ENCODE measurements around the gene UNC5B. TPM values are rescaled to one million over a fixed set of nuclear protein-coding genes. Genes with fewer than 3 reads are reported as not detected.

Gene UNC5B
- total and polyA plus RNA-seq, 11 donors = 4.8 to 22.8 (median 10.1) TPM

DNA sequence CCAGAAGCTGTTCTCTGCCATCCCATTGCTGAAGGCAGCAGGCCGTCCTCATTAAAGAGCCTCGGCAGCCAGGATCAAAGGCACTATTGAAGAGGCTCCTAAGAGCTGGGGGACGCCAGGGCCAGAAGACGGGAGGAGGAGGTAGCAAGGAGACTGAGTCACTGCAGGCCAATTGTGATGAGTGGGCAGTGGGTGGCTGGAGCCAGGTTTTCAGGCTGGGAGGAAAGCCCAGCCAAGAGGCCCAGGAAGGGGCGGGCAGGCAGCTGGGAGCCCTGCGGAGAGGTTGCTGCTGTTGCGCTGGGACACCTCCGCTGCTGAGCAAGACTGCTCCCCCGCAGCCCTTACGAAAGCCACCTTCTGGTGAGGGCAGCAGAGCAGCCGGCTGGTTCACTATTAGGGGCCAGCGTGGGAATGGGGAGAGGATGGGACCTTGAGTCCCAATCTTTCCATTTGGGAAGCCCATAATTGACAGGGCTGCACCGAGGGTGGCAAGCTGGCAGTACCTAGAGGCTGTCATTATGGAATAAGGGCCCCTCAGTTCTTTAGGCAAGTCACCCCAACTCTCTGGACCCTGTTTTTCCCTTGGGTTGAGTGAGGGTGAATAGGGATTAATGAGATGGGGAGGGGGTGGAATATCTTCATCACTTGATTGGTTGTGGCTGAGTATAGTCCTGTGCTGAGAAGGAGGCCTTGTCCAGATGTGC is 48.4 kb downstream of the UNC5B start:
- H3K4me3 ChIP-seq = peak overlapping the region in 2 of 12 donors; percentile 6 to 21
- H3K4me1 ChIP-seq = peaks cover 15 to 98% (median 81%) of the 10 kb centered on the region in 12 donors
- H3K36me3 ChIP-seq = no peaks in the 10 kb centered on the region
- intact Hi-C loops (cut with DNase I) = loop anchor here in 4 of 10 donors (5.0 to 10.0 kb wide), 3 partner anchors 48 to 196 kb away; partner anchors contain the start of gene UNC5B (in 1 of the 4)
- DNase-seq (peak in 4 of 5 donors; percentile 62 to 83 (median 74)), ATAC-seq (peak; percentile 42 to 73 (median 60))
- 37 to 64% (median 51%) methylated on average over 6 to 13 of the region's 13 CpGs for WGBS, 4 donors
- H3K27ac ChIP-seq = peak overlapping the region; percentile 15 to 90 (median 80)
- no peaks in the 10 kb centered on the region for H3K27me3 ChIP-seq
- H3K9me3 ChIP-seq = no peaks in the 10 kb centered on the region
- TF ChIP-seq, protein P1, sequence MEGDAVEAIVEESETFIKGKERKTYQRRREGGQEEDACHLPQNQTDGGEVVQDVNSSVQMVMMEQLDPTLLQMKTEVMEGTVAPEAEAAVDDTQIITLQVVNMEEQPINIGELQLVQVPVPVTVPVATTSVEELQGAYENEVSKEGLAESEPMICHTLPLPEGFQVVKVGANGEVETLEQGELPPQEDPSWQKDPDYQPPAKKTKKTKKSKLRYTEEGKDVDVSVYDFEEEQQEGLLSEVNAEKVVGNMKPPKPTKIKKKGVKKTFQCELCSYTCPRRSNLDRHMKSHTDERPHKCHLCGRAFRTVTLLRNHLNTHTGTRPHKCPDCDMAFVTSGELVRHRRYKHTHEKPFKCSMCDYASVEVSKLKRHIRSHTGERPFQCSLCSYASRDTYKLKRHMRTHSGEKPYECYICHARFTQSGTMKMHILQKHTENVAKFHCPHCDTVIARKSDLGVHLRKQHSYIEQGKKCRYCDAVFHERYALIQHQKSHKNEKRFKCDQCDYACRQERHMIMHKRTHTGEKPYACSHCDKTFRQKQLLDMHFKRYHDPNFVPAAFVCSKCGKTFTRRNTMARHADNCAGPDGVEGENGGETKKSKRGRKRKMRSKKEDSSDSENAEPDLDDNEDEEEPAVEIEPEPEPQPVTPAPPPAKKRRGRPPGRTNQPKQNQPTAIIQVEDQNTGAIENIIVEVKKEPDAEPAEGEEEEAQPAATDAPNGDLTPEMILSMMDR (IDR thresholded peaks at IDR 0.05) = peak in 1 of 12 donors; percentile 7
- no peak for TF ChIP-seq POLR2A (IDR thresholded peaks at IDR 0.05)

DNA sequence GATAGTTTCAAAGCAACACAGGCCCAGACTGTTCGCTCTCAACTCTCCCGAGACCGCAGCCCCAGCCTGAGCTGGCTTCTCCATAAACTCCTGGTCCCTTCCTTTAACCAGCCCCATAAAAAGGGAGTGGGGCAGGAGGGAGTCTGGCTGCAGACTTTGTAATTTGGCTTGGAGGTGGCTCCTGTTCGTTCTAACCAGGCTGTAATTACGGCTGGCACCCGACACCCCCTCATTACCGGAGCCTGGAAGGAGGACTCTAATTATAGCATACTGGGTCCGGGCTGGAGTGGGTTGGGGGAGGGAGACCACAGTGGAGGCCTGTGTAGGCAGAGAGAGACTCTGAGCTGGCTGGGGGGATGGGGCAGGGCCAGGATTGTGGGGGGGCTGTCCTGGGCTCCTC is 49.7 kb downstream of the UNC5B start:
- Histone ChIP-seq H3K27ac (peak overlapping the region in 10 of 12 donors; percentile 44 to 90 (median 80)), H3K4me1 (peaks cover 12 to 98% (median 79%) of the 10 kb centered on the region in 12 donors), H3K4me3 (no peak overlapping the region), H3K27me3 (no peaks in the 10 kb centered on the region), H3K9me3 (no peaks in the 10 kb centered on the region), H3K36me3 (no peaks in the 10 kb centered on the region)
- ATAC-seq (peak; percentile 21 to 56 (median 46)), DNase-seq (peak in 3 of 5 donors; percentile 61 to 76 (median 64))
- WGBS, 4 donors = 44 to 62% (median 53%) methylated on average over 7 to 8 of the region's 8 CpGs
- no peak for TF ChIP-seq POLR2A (IDR thresholded peaks at IDR 0.05)
- TF ChIP-seq, protein P1 (IDR thresholded peaks at IDR 0.05) = no peak
- intact Hi-C loops (cut with DNase I) = loop anchor here in 4 of 10 donors (5.0 to 10.0 kb wide), 3 partner anchors 50 to 197 kb away; partner anchors contain the start of gene UNC5B (in 1 of the 4)

DNA sequence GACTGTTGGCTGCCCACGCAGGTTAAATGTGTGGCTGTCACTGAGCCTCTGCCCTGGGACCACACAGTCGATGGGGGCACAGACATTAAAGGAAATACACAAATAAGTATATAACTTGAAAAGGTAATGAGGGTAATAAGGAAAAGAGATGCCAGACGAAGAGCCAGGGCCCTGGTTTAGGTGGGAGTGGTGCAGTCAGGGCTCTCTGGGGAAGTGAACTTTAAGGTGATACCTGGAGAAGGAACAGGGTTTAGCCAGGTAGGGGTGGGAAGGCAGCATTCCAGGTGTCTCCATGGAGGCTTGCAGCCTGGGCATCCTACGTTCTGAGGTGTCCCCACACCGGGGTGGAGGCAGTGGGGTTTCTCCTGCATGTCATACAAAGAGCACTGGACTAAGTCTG is 50.4 kb downstream of the UNC5B start:
- Histone ChIP-seq H3K4me1 (peaks cover 12 to 100% (median 81%) of the 10 kb centered on the region in 12 donors), H3K27ac (peak overlapping the region in 11 of 12 donors; percentile 44 to 90 (median 80)), H3K36me3 (no peaks in the 10 kb centered on the region), H3K9me3 (no peaks in the 10 kb centered on the region), H3K27me3 (no peaks in the 10 kb centered on the region), H3K4me3 (no peak overlapping the region)
- intact Hi-C loops (cut with DNase I) = loop anchor here in 4 of 10 donors (5.0 to 10.0 kb wide), 3 partner anchors 51 to 198 kb away; partner anchors contain the start of gene UNC5B (in 1 of the 4)
- 73 to 78% (median 75%) methylated on average over 5 of the region's 5 CpGs for WGBS, 4 donors
- no peak for ATAC-seq
- TF ChIP-seq, protein P1 (IDR thresholded peaks at IDR 0.05) = no peak
- TF ChIP-seq POLR2A (IDR thresholded peaks at IDR 0.05) = no peak
- DNase-seq = peak in 1 of 5 donors; percentile 23

DNA sequence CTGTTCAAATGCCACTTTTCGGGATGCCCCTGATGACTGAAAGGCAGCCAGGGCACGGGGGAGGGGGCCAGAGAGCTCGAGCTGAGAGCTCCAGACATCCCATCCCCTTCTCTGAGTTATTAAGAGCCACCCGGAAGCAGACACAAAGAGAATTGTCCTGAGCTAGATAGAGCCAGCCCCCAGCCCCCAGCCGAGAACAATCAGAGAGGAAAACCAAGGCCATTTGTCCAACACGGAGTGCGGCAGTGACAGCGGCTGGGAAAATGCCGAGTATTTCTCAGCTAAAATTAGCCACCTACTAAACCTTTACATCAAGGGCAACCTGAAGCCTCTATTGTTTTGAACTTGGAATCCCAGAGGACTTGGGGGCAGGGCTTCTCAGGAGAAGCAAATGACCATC is 51.0 kb downstream of the UNC5B start:
- Histone ChIP-seq H3K9me3 (no peaks in the 10 kb centered on the region), H3K36me3 (no peaks in the 10 kb centered on the region), H3K27ac (peak overlapping the region in 11 of 12 donors; percentile 67 to 90 (median 80)), H3K4me1 (peaks cover 12 to 100% (median 84%) of the 10 kb centered on the region in 12 donors), H3K4me3 (no peak overlapping the region), H3K27me3 (no peaks in the 10 kb centered on the region)
- TF ChIP-seq POLR2A (IDR thresholded peaks at IDR 0.05) = no peak
- TF ChIP-seq, protein P1 (IDR thresholded peaks at IDR 0.05) = no peak
- intact Hi-C loops (cut with DNase I) = loop anchor here in 4 of 10 donors (5.0 to 10.0 kb wide), 3 partner anchors 51 to 199 kb away; partner anchors contain the start of gene UNC5B (in 1 of the 4)
- whole genome bisulfite sequencing, 4 donors = 27 to 38% (median 31%) methylated on average over 7 to 9 of the region's 9 CpGs
- peak in 3 of 4 donors; percentile 4 to 54 (median 9) for ATAC-seq
- DNase-seq = peak; percentile 39 to 79 (median 75)
